OCI-LY1 (cell line): ENCODE data around the gene ZCCHC17.

Source experiments
- H2AFZ ChIP-seq: fragments of 200-600 bp; sonication (generic), shearing (Covaris generic); 2 replicates; pipeline ENCODE4 v1.6.0; 2014; ENCODE audit warnings: antibody characterized with exemption, mild to moderate bottlenecking, low read length
- H3F3A ChIP-seq: fragments of 200-600 bp; sonication (generic), shearing (Covaris generic); 2 replicates; pipeline ENCODE4 v1.6.0; 2014; ENCODE audit warnings: mild to moderate bottlenecking, antibody characterized with exemption, low read length, moderate library complexity; ENCODE audit not compliant: insufficient read depth
- H3K27ac ChIP-seq: fragments of 200-600 bp; sonication (generic); 2 replicates; pipeline ENCODE4 v1.5.1; 2014; ENCODE audit warnings: low read length, mixed run types, mild to moderate bottlenecking, low read depth; ENCODE audit not compliant: poor library complexity, severe bottlenecking
- H3K27me3 ChIP-seq: fragments of 200-600 bp; sonication (generic); 2 replicates; pipeline ENCODE4 v1.6.0; 2014; ENCODE audit warnings: antibody characterized with exemption, mild to moderate bottlenecking, low read length, moderate library complexity; ENCODE audit not compliant: insufficient read depth
- H3K36me3 ChIP-seq: fragments of 200-600 bp; sonication (generic); 2 replicates; pipeline ENCODE4 v1.6.1; 2014; ENCODE audit warnings: mild to moderate bottlenecking, antibody characterized with exemption, low read length, moderate library complexity, mixed read lengths; ENCODE audit not compliant: insufficient read depth
- H3K4me1 ChIP-seq: fragments of 200-600 bp; sonication (generic); 2 replicates; pipeline ENCODE4 v1.5.1; 2014; ENCODE audit warnings: mild to moderate bottlenecking, low read length, moderate library complexity; ENCODE audit not compliant: insufficient read depth, severe bottlenecking
- H3K4me2 ChIP-seq: fragments of 200-600 bp; sonication (generic), shearing (Covaris generic); 2 replicates; pipeline ENCODE4 v1.6.1; 2014; ENCODE audit warnings: low read length
- H3K4me3 ChIP-seq: fragments of 200-600 bp; sonication (generic); 2 replicates; pipeline ENCODE4 v1.5.1; 2014; ENCODE audit warnings: low read length, low read depth, mild to moderate bottlenecking, mixed read lengths; ENCODE audit not compliant: poor library complexity, severe bottlenecking
- H3K79me2 ChIP-seq: fragments of 200-600 bp; shearing (Covaris generic); 2 replicates; pipeline ENCODE4 v1.6.1; 2016; ENCODE audit warnings: mixed run types, low read length, mixed read lengths; ENCODE audit not compliant: insufficient read depth
- H3K9ac ChIP-seq: fragments of 200-600 bp; sonication (generic), shearing (Covaris generic); 2 replicates; pipeline ENCODE4 v1.6.1; 2014; ENCODE audit warnings: mild to moderate bottlenecking, low read length, mixed read lengths
- H3K9me2 ChIP-seq: fragments of 200-600 bp; sonication (generic), shearing (Covaris generic); 2 replicates; pipeline ENCODE4 v1.6.1; 2014; ENCODE audit warnings: low read depth, mild to moderate bottlenecking, low read length, mixed read lengths
- H3K9me3 ChIP-seq: fragments of 200-600 bp; shearing (Covaris generic); 2 replicates; pipeline ENCODE4 v1.6.1; 2014; ENCODE audit warnings: low read length, mixed read lengths
- H4K20me1 ChIP-seq: fragments of 200-600 bp; sonication (generic), shearing (Covaris generic); 2 replicates; pipeline ENCODE4 v1.6.0; 2016; ENCODE audit warnings: mild to moderate bottlenecking, low read length; ENCODE audit not compliant: insufficient read depth
- CTCF ChIP-seq: fragments of 200-600 bp; sonication (generic), shearing (Covaris generic); IDR thresholded peaks from 2 replicates; pipeline ENCODE4 v1.5.1; 2017; ENCODE audit warnings: mild to moderate bottlenecking, antibody characterized with exemption, low read length, moderate library complexity, mixed read lengths
- EZH2 ChIP-seq: fragments of 200-600 bp; sonication (generic), shearing (Covaris generic); IDR thresholded peaks from 2 replicates; pipeline ENCODE4 v1.8.0; 2017; ENCODE audit warnings: borderline replicate concordance, mixed run types, mild to moderate bottlenecking, antibody characterized with exemption, low read length, moderate library complexity, mixed read lengths

The ZCCHC17 gene

GRCh38 chr1:31289021-31289420 is 7.8 kb upstream of the ZCCHC17 start:
- H3K79me2 ChIP-seq, result no peaks in the 10 kb centered on the region
- no peak overlapping the region for H2AFZ ChIP-seq
- no peaks in the 10 kb centered on the region for H3K9me2 ChIP-seq
- TF ChIP-seq EZH2 (no peak), CTCF (no peak)
- no peak overlapping the region for H3K4me3 ChIP-seq
- H3K36me3 ChIP-seq, result peaks cover 88% of the 10 kb centered on the region
- H3K9ac ChIP-seq, result no peak overlapping the region
- no peaks in the 10 kb centered on the region for H3K27me3 ChIP-seq
- no peak overlapping the region for H3K4me2 ChIP-seq
- H4K20me1 ChIP-seq, result no peaks in the 10 kb centered on the region
- H3K27ac ChIP-seq, result no peak overlapping the region
- H3K9me3 ChIP-seq, result no peaks in the 10 kb centered on the region
- no peaks in the 10 kb centered on the region for H3F3A ChIP-seq
- H3K4me1 ChIP-seq, result no peaks in the 10 kb centered on the region

- no peaks in the 10 kb centered on the region for H4K20me1 ChIP-seq
- H3F3A ChIP-seq, result no peaks in the 10 kb centered on the region
- no peaks in the 10 kb centered on the region for H3K27me3 ChIP-seq
- H3K4me1 ChIP-seq, result peaks cover 27% of the 10 kb centered on the region
- H3K79me2 ChIP-seq, result peaks cover 44% of the 10 kb centered on the region
- H3K36me3 ChIP-seq, result peaks cover 33% of the 10 kb centered on the region
- TF ChIP-seq EZH2 (no peak), CTCF (no peak)
- no peaks in the 10 kb centered on the region for H3K9me3 ChIP-seq
- H3K9me2 ChIP-seq, result no peaks in the 10 kb centered on the region
- peak overlapping the region; percentile 53 for H3K27ac ChIP-seq
- H2AFZ ChIP-seq, result no peak overlapping the region
- peak overlapping the region; percentile 77 for H3K4me3 ChIP-seq
- peak overlapping the region; percentile 84 for H3K4me2 ChIP-seq
- peak overlapping the region; percentile 94 for H3K9ac ChIP-seq
Observed at GRCh38 chr1:31295874-31296485, 852 bp upstream of the ZCCHC17 start.

GRCh38 chr1:31297277-31298247 is 730 bp downstream of the ZCCHC17 start:
- peak overlapping the region; percentile 93 for H3K9ac ChIP-seq
- peaks cover 49% of the 10 kb centered on the region for H3K79me2 ChIP-seq
- H3K9me3 ChIP-seq, result no peaks in the 10 kb centered on the region
- no peaks in the 10 kb centered on the region for H3F3A ChIP-seq
- H2AFZ ChIP-seq, result no peak overlapping the region
- H3K27me3 ChIP-seq, result no peaks in the 10 kb centered on the region
- no peak overlapping the region for H3K27ac ChIP-seq
- H4K20me1 ChIP-seq, result no peaks in the 10 kb centered on the region
- TF ChIP-seq CTCF, result no peak
- TF ChIP-seq EZH2, result no peak
- peak overlapping the region; percentile 77 for H3K4me3 ChIP-seq
- H3K4me2 ChIP-seq, result peak overlapping the region; percentile 98
- peaks cover 18% of the 10 kb centered on the region for H3K36me3 ChIP-seq
- H3K4me1 ChIP-seq, result peaks cover 27% of the 10 kb centered on the region
- no peaks in the 10 kb centered on the region for H3K9me2 ChIP-seq
